Osteocyte (in vitro differentiated cells): ENCODE data around the gene MOV10L1. TPM values are rescaled to one million over a fixed set of nuclear protein-coding genes. Genes with fewer than 3 reads are reported as not detected.

ENCODE experiments used
- DNase-seq: peaks from one replicate; pipeline ENCODE4 v3.0.0; 2021; ENCODE audit warnings: mixed read lengths; ENCODE audit not compliant: unreplicated experiment; ENCODE audit errors: extremely low spot score
- H3K27ac Mint-ChIP-seq: one replicate; pipeline ENCODE4 v1.8.0; 2021; ENCODE audit warnings: mild to moderate bottlenecking, mixed read lengths; ENCODE audit not compliant: unreplicated experiment
- H3K27me3 Mint-ChIP-seq: one replicate; pipeline ENCODE4 v1.8.0; 2021; ENCODE audit warnings: mixed read lengths; ENCODE audit not compliant: unreplicated experiment
- H3K36me3 Mint-ChIP-seq: one replicate; pipeline ENCODE4 v1.8.0; 2021; ENCODE audit warnings: mixed read lengths; ENCODE audit not compliant: unreplicated experiment
- H3K4me1 Mint-ChIP-seq: one replicate; pipeline ENCODE4 v1.8.0; 2021; ENCODE audit warnings: mixed read lengths; ENCODE audit not compliant: unreplicated experiment
- H3K4me3 Mint-ChIP-seq: one replicate; pipeline ENCODE4 v1.8.0; 2021; ENCODE audit warnings: mild to moderate bottlenecking, moderate library complexity, mixed read lengths; ENCODE audit not compliant: unreplicated experiment
- H3K9me3 Mint-ChIP-seq: one replicate; pipeline ENCODE4 v1.8.0; 2021; ENCODE audit warnings: mixed read lengths; ENCODE audit not compliant: unreplicated experiment
- CTCF ChIP-seq: fragments of 200-600 bp; sonication (generic); IDR thresholded peaks from 2 replicates; pipeline ENCODE4 v1.5.0; 2021; ENCODE audit warnings: antibody characterized with exemption, mild to moderate bottlenecking, moderate library complexity
- total RNA-seq: library from RNA; stranded (reverse); gene quantifications from 2 replicates; pipeline ENCODE4 v1.2.1, GENCODE V29; 2021

Gene MOV10L1
- total RNA-seq, 1 donor from 2014 or later = 1.4 TPM

GRCh38 chr22:50098052-50098451, 8.2 kb downstream of the MOV10L1 start:
- H3K27ac Mint-ChIP-seq = no peak overlapping the region
- H3K36me3 Mint-ChIP-seq = no peaks in the 10 kb centered on the region
- H3K27me3 Mint-ChIP-seq = peaks cover 46% of the 10 kb centered on the region
- no peaks in the 10 kb centered on the region for H3K4me1 Mint-ChIP-seq
- no peak for TF ChIP-seq CTCF
- no peak overlapping the region for H3K4me3 Mint-ChIP-seq
- DNase-seq = no peak
- H3K9me3 Mint-ChIP-seq = no peaks in the 10 kb centered on the region

GRCh38 chr22:50101870-50102565, 12.2 kb downstream of the MOV10L1 start:
- Mint-ChIP-seq H3K4me3 (no peak overlapping the region), H3K4me1 (peaks cover 11% of the 10 kb centered on the region), H3K9me3 (no peaks in the 10 kb centered on the region), H3K27ac (no peak overlapping the region), H3K36me3 (no peaks in the 10 kb centered on the region), H3K27me3 (peaks cover 19% of the 10 kb centered on the region)
- TF ChIP-seq CTCF = no peak
- no peak for DNase-seq

- Mint-ChIP-seq H3K4me1 (peaks cover 11% of the 10 kb centered on the region), H3K27ac (no peak overlapping the region), H3K4me3 (no peak overlapping the region), H3K27me3 (peaks cover 14% of the 10 kb centered on the region), H3K36me3 (no peaks in the 10 kb centered on the region), H3K9me3 (no peaks in the 10 kb centered on the region)
- DNase-seq = no peak
- TF ChIP-seq CTCF = no peak
These were observed 13.1 kb downstream of the MOV10L1 start for GRCh38 chr22:50102946-50103345.

- H3K27me3 Mint-ChIP-seq = peaks cover 6% of the 10 kb centered on the region
- no peak for TF ChIP-seq CTCF
- DNase-seq = no peak
- H3K4me1 Mint-ChIP-seq = peaks cover 11% of the 10 kb centered on the region
- no peaks in the 10 kb centered on the region for H3K36me3 Mint-ChIP-seq
- no peak overlapping the region for H3K27ac Mint-ChIP-seq
- H3K4me3 Mint-ChIP-seq = no peak overlapping the region
- H3K9me3 Mint-ChIP-seq = no peaks in the 10 kb centered on the region
These were observed 14.3 kb downstream of the MOV10L1 start for GRCh38 chr22:50104141-50104544.

- no peaks in the 10 kb centered on the region for H3K9me3 Mint-ChIP-seq
- no peak overlapping the region for H3K27ac Mint-ChIP-seq
- H3K27me3 Mint-ChIP-seq = no peaks in the 10 kb centered on the region
- H3K4me3 Mint-ChIP-seq = no peak overlapping the region
- H3K4me1 Mint-ChIP-seq = peaks cover 11% of the 10 kb centered on the region
- no peak for TF ChIP-seq CTCF
- no peaks in the 10 kb centered on the region for H3K36me3 Mint-ChIP-seq
- no peak for DNase-seq
These were observed 15.6 kb downstream of the MOV10L1 start for GRCh38 chr22:50105208-50106100.
